ENCODE results near the gene ADARB2. TPM values are rescaled to one million over a fixed set of nuclear protein-coding genes. Genes with fewer than 3 reads are reported as not detected.
A peak's percentile ranks its signal among the peaks of the same experiment; 100 is the strongest.
"Not testable (repeated sequence)": the region's sequence is repeated elsewhere in the genome, so short reads cannot be mapped to it uniquely, and the experiment has no call there.

ADARB2 gene
- total RNA-seq, 2 experiments from 2014 or later, result 0.17 to 0.30 TPM

GRCh38 chr10:1362589-1363445 is 374.5 kb downstream of the ADARB2 start:
- peaks cover 15% of the 10 kb centered on the region for H3K27me3 Mint-ChIP-seq
- no peak overlapping the region for H3K27ac Mint-ChIP-seq
- no peak overlapping the region for H3K4me3 Mint-ChIP-seq
- CTCF ChIA-PET, result no interaction called here
- H3K9me3 Mint-ChIP-seq, result no peaks in the 10 kb centered on the region
- peaks cover 14% of the 10 kb centered on the region for H3K4me1 Mint-ChIP-seq
- no peak for DNase-seq
- POLR2A ChIA-PET, result no interaction called here
- no peaks in the 10 kb centered on the region for H3K36me3 Mint-ChIP-seq (ENCODE audit: low read depth)

DNA sequence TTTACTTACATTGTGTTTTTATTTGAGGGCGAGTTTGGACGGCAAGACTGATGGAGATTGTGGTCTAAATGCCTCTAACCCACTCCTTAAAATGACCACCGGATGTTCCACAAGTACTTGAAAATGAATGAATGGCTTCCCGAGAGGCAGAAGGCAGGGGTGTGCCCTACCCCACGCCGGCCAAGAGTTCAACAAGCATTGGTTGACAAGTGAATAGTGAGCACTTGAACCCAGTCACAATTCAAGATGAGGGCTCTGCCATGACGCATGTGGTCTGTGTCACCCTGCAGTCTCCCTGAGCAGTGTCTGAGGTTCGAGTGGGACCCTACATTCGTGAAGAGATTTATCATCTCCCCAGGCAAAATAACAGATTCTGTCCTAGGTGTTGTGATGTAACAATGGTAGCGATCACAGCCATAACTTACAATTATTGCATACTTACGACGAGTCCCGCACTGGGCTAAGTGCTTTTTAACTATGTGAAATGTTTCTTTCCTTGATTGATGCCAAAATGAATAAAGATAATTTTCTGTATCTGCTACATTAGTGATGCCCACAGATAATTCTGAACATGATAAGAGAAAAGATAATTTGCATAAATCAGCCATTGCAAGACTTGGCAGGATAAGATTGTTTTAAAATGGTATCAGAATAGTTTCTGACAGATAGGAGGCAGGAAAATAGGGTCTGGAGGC is 375.8 kb downstream of the ADARB2 start:
- POLR2A ChIA-PET, result no interaction called here

DNA sequence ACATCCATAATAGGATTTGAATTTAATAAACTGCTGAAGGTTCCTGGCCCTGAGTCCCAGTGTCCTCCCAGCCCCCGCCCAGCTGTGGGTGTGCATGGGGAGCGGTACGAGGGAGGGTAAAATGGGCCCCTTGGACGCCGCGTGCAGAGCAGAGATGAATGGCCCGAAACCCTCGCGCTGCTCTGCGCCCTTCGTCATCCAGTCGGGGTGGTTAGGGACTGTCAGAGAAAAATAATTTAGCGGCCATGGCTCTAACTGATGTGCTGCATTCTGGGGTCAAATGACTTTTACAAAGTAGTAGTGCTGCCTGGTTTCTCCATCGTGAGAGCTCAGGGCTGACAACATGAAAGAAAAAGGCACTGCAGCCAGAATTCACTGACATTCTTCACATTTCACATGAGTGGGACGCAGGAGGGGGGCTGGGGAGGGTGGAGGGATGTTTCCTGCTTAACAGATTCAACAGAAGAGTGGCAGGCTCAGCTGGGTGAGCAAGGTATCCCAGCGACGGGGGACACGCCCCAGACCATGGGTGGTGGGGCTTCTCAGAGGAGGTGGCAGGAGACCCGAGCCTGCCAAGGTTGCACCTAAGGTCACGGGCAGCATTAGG is 376.7 kb downstream of the ADARB2 start:
- peak overlapping the region; percentile 13 for H3K27ac Mint-ChIP-seq
- no peaks in the 10 kb centered on the region for H3K9me3 Mint-ChIP-seq
- H3K27me3 Mint-ChIP-seq, result peaks cover 11% of the 10 kb centered on the region
- CTCF ChIA-PET, result no interaction called here
- H3K36me3 Mint-ChIP-seq (ENCODE audit: low read depth), result no peaks in the 10 kb centered on the region
- POLR2A ChIA-PET, result no interaction called here
- peaks cover 14% of the 10 kb centered on the region for H3K4me1 Mint-ChIP-seq
- no peak overlapping the region for H3K4me3 Mint-ChIP-seq
- DNase-seq, result no peak

More for the DNA sequence above, 375.8 kb downstream of the ADARB2 start:
- no peak overlapping the region for H3K27ac Mint-ChIP-seq
- H3K27me3 Mint-ChIP-seq, result peaks cover 15% of the 10 kb centered on the region
- DNase-seq, result no peak
- H3K36me3 Mint-ChIP-seq (ENCODE audit: low read depth), result no peaks in the 10 kb centered on the region
- H3K4me1 Mint-ChIP-seq, result peaks cover 14% of the 10 kb centered on the region
- H3K9me3 Mint-ChIP-seq, result no peaks in the 10 kb centered on the region
- no peak overlapping the region for H3K4me3 Mint-ChIP-seq
- CTCF ChIA-PET, result no interaction called here

- no peak for DNase-seq
- no peaks in the 10 kb centered on the region for H3K36me3 Mint-ChIP-seq (ENCODE audit: low read depth)
- no peaks in the 10 kb centered on the region for H3K9me3 Mint-ChIP-seq
- no peak overlapping the region for H3K27ac Mint-ChIP-seq
- ChIA-PET POLR2A (interaction anchor here (0.6 kb wide), 1 partner anchor 1474 kb away, joined by 3 read pairs; no protein-coding TSS in a partner anchor), CTCF (interaction anchor here (1.3 kb wide), 1 partner anchor 9 kb away, joined by 4 read pairs; no protein-coding TSS in a partner anchor)
- H3K27me3 Mint-ChIP-seq, result peaks cover 11% of the 10 kb centered on the region
- peaks cover 14% of the 10 kb centered on the region for H3K4me1 Mint-ChIP-seq
- no peak overlapping the region for H3K4me3 Mint-ChIP-seq
Observed at GRCh38 chr10:1360011-1360557, 377.2 kb downstream of the ADARB2 start.

- DNase-seq, result no peak
- CTCF ChIA-PET, result interaction anchor here (1.3 kb wide), 1 partner anchor 9 kb away, joined by 4 read pairs; no protein-coding TSS in a partner anchor
- Mint-ChIP-seq H3K27ac (no peak overlapping the region), H3K36me3 (ENCODE audit: low read depth) (no peaks in the 10 kb centered on the region), H3K27me3 (peaks cover 11% of the 10 kb centered on the region), H3K4me3 (no peak overlapping the region), H3K9me3 (no peaks in the 10 kb centered on the region), H3K4me1 (peaks cover 14% of the 10 kb centered on the region)
- POLR2A ChIA-PET, result interaction anchor here (0.6 kb wide), 1 partner anchor 1474 kb away, joined by 3 read pairs; no protein-coding TSS in a partner anchor
Observed at GRCh38 chr10:1359626-1359955, 377.7 kb downstream of the ADARB2 start.

DNA sequence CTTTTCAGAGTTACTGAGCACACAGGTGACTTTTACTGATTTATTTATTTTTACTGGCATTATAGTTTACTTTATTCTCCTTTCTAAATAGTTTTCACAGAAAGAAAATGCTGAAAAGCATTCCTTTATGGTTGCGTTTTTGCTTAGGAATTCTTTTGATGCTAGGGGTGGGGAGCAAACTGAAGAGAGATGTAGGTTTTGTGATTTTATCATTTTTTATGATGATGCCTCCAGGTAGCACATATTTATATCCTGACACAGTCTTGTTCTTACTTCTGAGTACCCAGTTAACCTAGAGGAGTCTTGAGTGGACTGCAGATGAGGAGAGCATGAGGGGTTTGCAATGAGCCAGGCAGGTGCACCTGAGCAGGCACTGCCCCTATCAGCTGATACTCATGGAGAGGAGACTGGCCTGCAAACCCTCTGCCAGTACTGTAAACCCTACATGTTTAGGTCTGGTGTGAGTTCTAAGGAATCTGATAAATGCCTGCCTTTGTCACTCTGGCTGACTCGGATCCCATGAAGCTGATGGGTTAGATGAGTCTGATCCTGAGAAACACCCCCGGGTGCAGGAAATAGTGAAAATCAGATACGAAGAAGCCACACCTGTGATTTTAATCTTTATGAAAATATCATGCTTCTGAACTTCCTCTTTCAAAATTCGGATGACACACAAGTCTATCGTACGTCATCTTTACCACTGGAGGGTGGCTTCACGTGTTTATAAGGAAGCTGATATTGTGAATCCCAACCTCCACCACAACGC is 378.3 kb downstream of the ADARB2 start:
- H3K36me3 Mint-ChIP-seq (ENCODE audit: low read depth), result no peaks in the 10 kb centered on the region
- H3K27ac Mint-ChIP-seq, result no peak overlapping the region
- H3K4me3 Mint-ChIP-seq, result no peak overlapping the region
- ChIA-PET CTCF (interaction anchor here (1.3 kb wide), 1 partner anchor 10 kb away, joined by 4 read pairs; no protein-coding TSS in a partner anchor), POLR2A (interaction anchor here (0.6 kb wide), 1 partner anchor 1475 kb away, joined by 3 read pairs; no protein-coding TSS in a partner anchor)
- H3K27me3 Mint-ChIP-seq, result peaks cover 7% of the 10 kb centered on the region
- H3K9me3 Mint-ChIP-seq, result no peaks in the 10 kb centered on the region
- H3K4me1 Mint-ChIP-seq, result peaks cover 14% of the 10 kb centered on the region
- DNase-seq, result peak; percentile 8

GRCh38 chr10:1358147-1358546 is 379.2 kb downstream of the ADARB2 start:
- Mint-ChIP-seq H3K27me3 (peaks cover 7% of the 10 kb centered on the region), H3K9me3 (no peaks in the 10 kb centered on the region), H3K27ac (no peak overlapping the region), H3K4me3 (no peak overlapping the region), H3K4me1 (peaks cover 14% of the 10 kb centered on the region), H3K36me3 (ENCODE audit: low read depth) (no peaks in the 10 kb centered on the region)
- CTCF ChIA-PET, result no interaction called here
- POLR2A ChIA-PET, result no interaction called here
- no peak for DNase-seq

DNA sequence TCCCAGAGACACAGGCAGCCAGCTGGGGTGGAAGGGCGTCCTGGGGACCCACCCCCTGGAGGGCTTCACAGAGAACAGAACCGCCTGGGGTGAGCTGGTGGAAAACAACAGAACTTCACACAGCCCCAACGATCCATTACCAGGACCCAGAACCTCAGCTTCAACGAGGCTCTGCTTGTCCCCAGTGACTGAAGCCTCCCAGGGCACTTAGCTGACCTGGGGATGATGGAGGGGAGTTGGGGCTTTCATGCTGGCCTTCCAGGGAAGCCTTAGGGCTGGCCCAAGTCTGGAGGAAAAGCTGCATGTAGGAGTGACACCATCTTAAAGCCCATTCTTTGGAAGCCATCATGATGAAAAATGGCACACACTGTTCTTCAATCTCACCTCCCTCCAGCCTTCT is 381.0 kb downstream of the ADARB2 start:
- H3K4me1 Mint-ChIP-seq, result peaks cover 14% of the 10 kb centered on the region
- H3K4me3 Mint-ChIP-seq, result no peak overlapping the region
- no peaks in the 10 kb centered on the region for H3K36me3 Mint-ChIP-seq (ENCODE audit: low read depth)
- no peak overlapping the region for H3K27ac Mint-ChIP-seq
- H3K9me3 Mint-ChIP-seq, result no peaks in the 10 kb centered on the region
- CTCF ChIA-PET, result interaction anchor here (2.1 kb wide), 1 partner anchor 12 kb away, joined by 7 read pairs; no protein-coding TSS in a partner anchor
- peaks cover 3% of the 10 kb centered on the region for H3K27me3 Mint-ChIP-seq
- no peak for DNase-seq
- POLR2A ChIA-PET, result no interaction called here

- H3K27me3 Mint-ChIP-seq, result peaks cover 3% of the 10 kb centered on the region
- no peak for DNase-seq
- peaks cover 14% of the 10 kb centered on the region for H3K4me1 Mint-ChIP-seq
- ChIA-PET CTCF (interaction anchor here (2.1 kb wide), 1 partner anchor 13 kb away, joined by 7 read pairs; no protein-coding TSS in a partner anchor), POLR2A (no interaction called here)
- no peaks in the 10 kb centered on the region for H3K9me3 Mint-ChIP-seq
- H3K36me3 Mint-ChIP-seq (ENCODE audit: low read depth), result no peaks in the 10 kb centered on the region
- H3K27ac Mint-ChIP-seq, result no peak overlapping the region
- H3K4me3 Mint-ChIP-seq, result no peak overlapping the region
Observed at GRCh38 chr10:1354809-1355710, 382.3 kb downstream of the ADARB2 start.

DNA sequence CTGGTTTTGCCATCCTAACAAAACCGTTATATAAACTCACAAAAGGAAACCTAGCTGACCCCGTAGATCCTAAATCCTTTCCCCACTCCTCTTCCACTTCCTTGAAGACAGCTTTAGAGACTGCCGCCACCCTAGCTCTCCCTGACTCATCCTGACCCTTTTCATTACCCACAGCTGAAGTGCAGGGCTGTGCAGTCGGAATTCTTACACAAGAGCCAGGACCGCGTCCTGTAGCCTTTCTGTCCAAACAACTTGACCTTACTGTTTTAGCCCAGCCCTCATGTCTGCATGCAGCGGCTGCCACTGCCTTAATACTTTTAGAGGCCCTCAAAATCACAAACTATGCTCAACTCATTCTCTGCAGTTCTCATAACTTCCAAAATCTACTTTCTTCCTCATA is 385.0 kb downstream of the ADARB2 start:
- H3K4me3 Mint-ChIP-seq, POLR2A ChIA-PET, H3K9me3 Mint-ChIP-seq: not testable (repeated sequence)

DNA sequence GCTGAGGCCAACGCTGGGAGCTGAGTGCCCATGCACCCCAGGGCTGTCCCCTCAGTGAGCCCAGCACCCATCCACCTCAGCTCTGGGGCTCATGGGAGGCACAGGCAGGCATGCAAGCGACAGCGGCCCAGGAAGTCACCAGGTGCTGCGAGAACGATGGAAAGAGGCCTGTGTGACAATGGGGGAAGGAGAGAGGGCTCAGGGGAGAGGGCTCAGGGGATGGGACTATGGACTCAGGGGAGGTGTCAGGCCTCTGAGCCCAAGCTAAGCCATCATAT is 388.6 kb downstream of the ADARB2 start:
- DNase-seq, result no peak
- H3K27ac Mint-ChIP-seq, result no peak overlapping the region
- POLR2A ChIA-PET, result interaction anchor here (0.5 kb wide), 1 partner anchor 94 kb away, joined by 3 read pairs; no protein-coding TSS in a partner anchor
- CTCF ChIA-PET, result no interaction called here
- H3K9me3 Mint-ChIP-seq, result no peaks in the 10 kb centered on the region
- H3K4me3 Mint-ChIP-seq, result no peak overlapping the region
- H3K4me1 Mint-ChIP-seq, result no peaks in the 10 kb centered on the region
- H3K36me3 Mint-ChIP-seq (ENCODE audit: low read depth), result no peaks in the 10 kb centered on the region
- no peaks in the 10 kb centered on the region for H3K27me3 Mint-ChIP-seq

More for the DNA sequence above, 385.0 kb downstream of the ADARB2 start:
- DNase-seq; CTCF ChIA-PET; H3K4me1 Mint-ChIP-seq; H3K27ac Mint-ChIP-seq; H3K36me3 Mint-ChIP-seq (ENCODE audit: low read depth); H3K27me3 Mint-ChIP-seq: not testable (repeated sequence)

All from activated CD4-positive, alpha-beta T cell treated with anti-CD3 and anti-CD28 coated beads, Interleukin-2, amount 10 ng/mL, durations not matched to agents 7 days and 5 days (primary cell).